HepG2 (cell line): ENCODE data around the gene S100G. TPM values are rescaled to one million over a fixed set of nuclear protein-coding genes. Genes with fewer than 3 reads are reported as not detected.

Experiments used
- ATAC-seq: fragments of 200-7000 bp; cut with Tn5 transposase; 3 replicates; pipeline ENCODE4 v1.9.1; 2020; ENCODE audit warnings: mild to moderate bottlenecking, moderate library complexity
- BruUV-seq: library from RNA; stranded (reverse); fragments of 400-500 nt; replicated peaks from 2 replicates; lab custom pipeline; 2021; lab: Mats Ljungman, UMichigan
- CTCF ChIA-PET: fragments of 300-600 bp; formaldehyde crosslinking; extraction: SDS; loops from one replicate; lab custom pipeline; 2021; ENCODE audit warnings: low total read pairs, inconsistent platforms, low intra/inter-chr PET ratio; lab: Yijun Ruan, JAX
- POLR2A ChIA-PET: fragments of 350-600 bp; sonication (Branson Sonifier 250); formaldehyde crosslinking; loops from one replicate; lab custom pipeline; 2020; ENCODE audit warnings: antibody characterized with exemption, inconsistent platforms; lab: Yijun Ruan, JAX
- DNase-seq: peaks from one replicate; pipeline ENCODE4 v3.0.0-alpha.2; 2015; ENCODE audit warnings: low spot score
- FAIRE-seq: peaks from 3 replicates; lab custom pipeline; 2011; peaks lifted over from hg19 to GRCh38; lab: Jason Lieb, UNC
- H2AFZ ChIP-seq: one replicate; pipeline ENCODE4 v1.6.1; 2011; ENCODE audit warnings: low read length, inconsistent platforms
- H3K27ac ChIP-seq: fragments of 300-600 bp; 3 replicates; pipeline ENCODE4 v1.8.0; 2011; ENCODE audit warnings: mixed run types, mild to moderate bottlenecking, mixed read lengths, low read length, inconsistent platforms; ENCODE audit not compliant: insufficient read depth; ENCODE audit errors: extremely low read length
- H3K27me3 ChIP-seq, 2 experiments: fragments of 200-600 bp in 1 of 2; 2 replicates in 1 of 2; 3 replicates in 1 of 2; pipeline versions ENCODE4 v1.6.0 to v1.8.0; 2011; ENCODE audit warnings: low read length in 2 of 2, mild to moderate bottlenecking in 2 of 2, moderate library complexity in 2 of 2, inconsistent platforms in 1 of 2; ENCODE audit not compliant: insufficient read depth in 2 of 2, control insufficient read depth in 1 of 2
- H3K36me3 ChIP-seq, 2 experiments: fragments of 200-600 bp in 1 of 2; replicated peaks in 1 of 2; 2 replicates in 1 of 2; 3 replicates in 1 of 2; pipeline versions ENCODE4 v1.5.1 to v1.8.0; 2011; ENCODE audit warnings: low read length in 2 of 2, inconsistent platforms in 1 of 2; ENCODE audit not compliant: insufficient read depth in 2 of 2, control insufficient read depth in 1 of 2
- H3K4me1 ChIP-seq: 2 replicates; pipeline ENCODE4 v1.5.1; 2012; ENCODE audit warnings: low read length, inconsistent platforms; ENCODE audit not compliant: insufficient read depth
- H3K4me2 ChIP-seq: 2 replicates; pipeline ENCODE4 v1.6.0; 2011; ENCODE audit warnings: low read depth, low read length, inconsistent platforms
- H3K4me3 ChIP-seq, 3 experiments: fragments of 200-600 bp in 1 of 3; sonication (generic), shearing (Covaris generic) in 1 of 3; replicated peaks in 1 of 3; 2 replicates each; pipeline ENCODE4 v1.5.1; 2011 to 2016; ENCODE audit warnings: low read length in 3 of 3, inconsistent platforms in 2 of 3, low read depth in 2 of 3, mild to moderate bottlenecking in 2 of 3, control low read depth in 1 of 3, mixed read lengths in 1 of 3; ENCODE audit not compliant: insufficient read depth in 1 of 3
- H3K79me2 ChIP-seq: one replicate; pipeline ENCODE4 v1.6.1; 2011; ENCODE audit warnings: low read length, inconsistent platforms; ENCODE audit not compliant: insufficient read depth
- H3K9ac ChIP-seq: 2 replicates; pipeline ENCODE4 v1.6.0; 2011; ENCODE audit warnings: mild to moderate bottlenecking, low read depth, low read length, inconsistent platforms; ENCODE audit not compliant: insufficient read depth
- H3K9me3 ChIP-seq: 2 replicates; pipeline ENCODE4 v1.5.1; 2012; ENCODE audit warnings: mild to moderate bottlenecking, low read length
- H4K20me1 ChIP-seq: 2 replicates; pipeline ENCODE4 v1.6.0; 2011; ENCODE audit warnings: inconsistent platforms, mild to moderate bottlenecking, low read length, moderate library complexity; ENCODE audit not compliant: insufficient read depth
- ATF7 ChIP-seq, 2 experiments: fragments of 450-650 bp in 1 of 2; sonication (generic) in 1 of 2; formaldehyde crosslinking in 1 of 2; IDR thresholded peaks; 2 replicates each; pipeline versions ENCODE4 v1.4.0 to v1.6.1; 2016 to 2020; ENCODE audit warnings: antibody characterized with exemption in 1 of 2, mild to moderate bottlenecking in 1 of 2, missing genetic modification reagents in 1 of 2
- NPAS2 ChIP-seq: sonication (generic); formaldehyde crosslinking; IDR thresholded peaks from 2 replicates; pipeline ENCODE4 v1.8.0; 2022; ENCODE audit warnings: mild to moderate bottlenecking, missing genetic modification reagents, borderline replicate concordance
- SALL1 ChIP-seq: sonication (generic); formaldehyde crosslinking; IDR thresholded peaks from 2 replicates; pipeline ENCODE4 v1.8.0; 2022; ENCODE audit warnings: mild to moderate bottlenecking, missing genetic modification reagents
- SAP130 ChIP-seq: IDR thresholded peaks from 2 replicates; pipeline ENCODE4 v1.6.1; 2016; ENCODE audit warnings: low read depth
- SIN3B ChIP-seq: fragments of 150-350 bp; IDR thresholded peaks from 2 replicates; pipeline ENCODE4 v1.6.1; 2014; ENCODE audit warnings: low read length
- SMARCE1 ChIP-seq: fragments of 450-650 bp; IDR thresholded peaks from 2 replicates; pipeline ENCODE4 v1.6.1; 2017; ENCODE audit warnings: borderline replicate concordance
- TEAD3 ChIP-seq: optimal IDR thresholded peaks from 2 replicates; pipeline ENCODE3; 2016; ENCODE audit warnings: borderline replicate concordance
- ZNF451 ChIP-seq: sonication (generic); formaldehyde crosslinking; IDR thresholded peaks from 2 replicates; pipeline ENCODE4 v1.5.0; 2020; ENCODE audit warnings: mild to moderate bottlenecking, missing genetic modification reagents
- ZNF546 ChIP-seq: sonication (generic); formaldehyde crosslinking; conservative IDR thresholded peaks from 2 replicates; pipeline ENCODE4 v1.8.1; 2023; ENCODE audit warnings: mild to moderate bottlenecking, missing genetic modification reagents
- ZNF652 ChIP-seq: IDR thresholded peaks from 2 replicates; pipeline ENCODE4 v1.6.1; 2016; ENCODE audit warnings: low read depth, borderline replicate concordance
- ZNF746 ChIP-seq: sonication (generic); formaldehyde crosslinking; IDR thresholded peaks from 2 replicates; pipeline ENCODE4 v1.8.0; 2022; ENCODE audit warnings: mild to moderate bottlenecking, missing genetic modification reagents
- ZNF761 ChIP-seq: sonication (generic); formaldehyde crosslinking; conservative IDR thresholded peaks from 2 replicates; pipeline ENCODE4 v1.4.0; 2020; ENCODE audit warnings: mild to moderate bottlenecking, missing genetic modification reagents
- WGBS: methylation state at CpG from one replicate; pipeline ENCODE4 v1.1.6; 2017; ENCODE audit warnings: low lambda C conversion rate; 5-methylcytosine and 5-hydroxymethylcytosine counted together
- in situ Hi-C: cut with HindIII; loops from 2 replicates; pipeline ENCODE4 v1.10.0; 2017; ENCODE audit warnings: low pct_unique_long_range_greater_than_20kb; ENCODE audit not compliant: extremely low pct_ligation_motif_present
- intact Hi-C: fragments of 100-400 bp; cut with micrococcal nuclease; formaldehyde crosslinking; loops from one replicate; pipeline ENCODE4 v1.10.0; 2022; ENCODE audit not compliant: unreplicated experiment
- polyA plus RNA-seq, 8 experiments: library from polyadenylated mRNA; depleted of rRNA in 3 of 8; stranded (reverse) in 7 of 8; unstranded in 1 of 8; fragments of >200 nt; fragmentation: Illumina TruSeq in 4 of 8; extraction: Trizol in 4 of 8; gene quantifications; 2 replicates each; pipeline versions ENCODE4 v1.2.1 to v1.2.3, GENCODE V29; 2011 to 2016; ENCODE audit warnings: low read depth in 4 of 8, missing spikeins in 1 of 8, mixed read lengths in 1 of 8; ENCODE audit not compliant: insufficient read depth in 1 of 8
- total RNA-seq, 5 experiments: library from RNA; depleted of rRNA; stranded (reverse); fragments of >200 nt; fragmentation: Illumina TruSeq; extraction: Trizol; gene quantifications; 2 replicates each; pipeline ENCODE4 v1.2.3, GENCODE V29; 2016; ENCODE audit warnings: low read depth in 1 of 5
- TF ChIP-seq, protein P1 (sequence below): sonication (generic); formaldehyde crosslinking; IDR thresholded peaks from 2 replicates; pipeline ENCODE4 v1.5.0; 2020; ENCODE audit warnings: mild to moderate bottlenecking, missing genetic modification reagents
- TF ChIP-seq, protein P2 (sequence below): sonication (generic); formaldehyde crosslinking; IDR thresholded peaks from 2 replicates; pipeline ENCODE4 v1.4.0; 2020; ENCODE audit warnings: missing genetic modification reagents, borderline replicate concordance

S100G gene
- total and polyA plus RNA-seq, 2 of the 13 experiments (the other 11 are each of a cell fraction or from before 2014, with no cell fraction given), result not detected

DNA sequence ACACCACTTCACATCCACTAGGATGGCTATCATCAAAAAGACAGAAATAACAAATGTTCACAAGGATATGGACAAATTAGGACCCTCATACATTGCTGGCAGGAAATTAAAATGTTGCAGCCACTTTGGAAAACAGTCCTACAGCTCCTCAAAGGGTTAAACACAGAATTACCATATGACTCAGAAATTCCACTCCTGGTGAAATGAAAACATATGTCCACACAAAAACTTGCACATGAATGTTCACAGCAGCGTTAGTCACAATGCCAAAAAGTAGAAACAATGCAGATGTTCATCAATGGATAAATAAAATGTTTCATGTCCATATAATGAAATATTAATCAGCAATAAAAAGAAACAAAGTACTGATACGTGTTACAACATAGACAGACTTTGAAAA lies 15.1 kb downstream of the S100G start:
- no peak overlapping the region for H3K27ac ChIP-seq
- in situ Hi-C loops, result loop anchor here (25.0 kb wide), 1 partner anchor 203 kb away; no protein-coding TSS in a partner anchor

DNA sequence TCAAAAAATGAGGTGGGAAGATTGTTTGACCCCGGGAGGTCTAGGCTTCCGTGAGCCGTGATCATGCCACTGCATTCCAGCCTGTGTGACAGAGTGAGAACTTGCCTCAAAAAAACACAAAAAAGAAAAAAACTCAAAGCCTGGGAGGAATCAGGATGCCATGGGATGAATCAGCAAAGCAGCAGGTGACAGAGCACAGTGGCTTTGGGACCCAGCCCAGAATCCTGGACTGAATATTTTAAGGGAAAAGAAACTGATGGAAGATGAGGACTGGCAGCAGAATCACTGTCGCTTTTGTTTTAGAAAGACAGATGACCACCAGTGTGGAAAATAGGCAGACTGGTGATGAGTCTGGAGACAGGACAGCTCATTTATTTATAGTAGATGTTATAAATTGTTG lies 16.6 kb downstream of the S100G start:
- POLR2A ChIA-PET, result no interaction called here
- intact Hi-C loops (no loop called here), in situ Hi-C loops (loop anchor here (25.0 kb wide), 1 partner anchor 204 kb away; no protein-coding TSS in a partner anchor)
- Histone ChIP-seq H3K36me3 (peaks cover 4 to 18% of the 10 kb centered on the region in 2 experiments; a peak in 3 of 5 replicates), H4K20me1 (no peaks in the 10 kb centered on the region), H3K4me2 (no peak overlapping the region), H3K27ac (no peak overlapping the region), H3K9ac (no peak overlapping the region), H3K27me3 (no peaks in the 10 kb centered on the region), H3K4me3 (no peak overlapping the region), H3K9me3 (no peaks in the 10 kb centered on the region), H3K79me2 (no peaks in the 10 kb centered on the region), H3K4me1 (no peaks in the 10 kb centered on the region), H2AFZ (no peak overlapping the region)
- CTCF ChIA-PET, result no interaction called here
- DNase-seq (no peak), ATAC-seq (no peak), FAIRE-seq (no peak)
- WGBS, result 92% methylated on average over 4 of the region's 4 CpGs
- BruUV-seq, result no TSS peak
- TF ChIP-seq SMARCE1 (no peak), ZNF746 (CRISPR knock-in tag) (no peak), ATF7 (IDR thresholded peaks at IDR 0.05) (no peak), ATF7 (CRISPR knock-in tag; IDR thresholded peaks at IDR 0.05) (no peak), NPAS2 (CRISPR knock-in tag) (no peak), SALL1 (CRISPR knock-in tag) (no peak), SAP130 (CRISPR knock-in tag) (no peak), ZNF546 (CRISPR knock-in tag) (no peak), ZNF761 (CRISPR knock-in tag) (no peak), ZNF652 (no peak), TEAD3 (CRISPR knock-in tag) (no peak)
- TF ChIP-seq, protein P1, sequence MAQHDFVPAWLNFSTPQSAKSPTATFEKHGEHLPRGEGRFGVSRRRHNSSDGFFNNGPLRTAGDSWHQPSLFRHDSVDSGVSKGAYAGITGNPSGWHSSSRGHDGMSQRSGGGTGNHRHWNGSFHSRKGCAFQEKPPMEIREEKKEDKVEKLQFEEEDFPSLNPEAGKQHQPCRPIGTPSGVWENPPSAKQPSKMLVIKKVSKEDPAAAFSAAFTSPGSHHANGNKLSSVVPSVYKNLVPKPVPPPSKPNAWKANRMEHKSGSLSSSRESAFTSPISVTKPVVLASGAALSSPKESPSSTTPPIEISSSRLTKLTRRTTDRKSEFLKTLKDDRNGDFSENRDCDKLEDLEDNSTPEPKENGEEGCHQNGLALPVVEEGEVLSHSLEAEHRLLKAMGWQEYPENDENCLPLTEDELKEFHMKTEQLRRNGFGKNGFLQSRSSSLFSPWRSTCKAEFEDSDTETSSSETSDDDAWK, result no peak
- TF ChIP-seq, protein P2, sequence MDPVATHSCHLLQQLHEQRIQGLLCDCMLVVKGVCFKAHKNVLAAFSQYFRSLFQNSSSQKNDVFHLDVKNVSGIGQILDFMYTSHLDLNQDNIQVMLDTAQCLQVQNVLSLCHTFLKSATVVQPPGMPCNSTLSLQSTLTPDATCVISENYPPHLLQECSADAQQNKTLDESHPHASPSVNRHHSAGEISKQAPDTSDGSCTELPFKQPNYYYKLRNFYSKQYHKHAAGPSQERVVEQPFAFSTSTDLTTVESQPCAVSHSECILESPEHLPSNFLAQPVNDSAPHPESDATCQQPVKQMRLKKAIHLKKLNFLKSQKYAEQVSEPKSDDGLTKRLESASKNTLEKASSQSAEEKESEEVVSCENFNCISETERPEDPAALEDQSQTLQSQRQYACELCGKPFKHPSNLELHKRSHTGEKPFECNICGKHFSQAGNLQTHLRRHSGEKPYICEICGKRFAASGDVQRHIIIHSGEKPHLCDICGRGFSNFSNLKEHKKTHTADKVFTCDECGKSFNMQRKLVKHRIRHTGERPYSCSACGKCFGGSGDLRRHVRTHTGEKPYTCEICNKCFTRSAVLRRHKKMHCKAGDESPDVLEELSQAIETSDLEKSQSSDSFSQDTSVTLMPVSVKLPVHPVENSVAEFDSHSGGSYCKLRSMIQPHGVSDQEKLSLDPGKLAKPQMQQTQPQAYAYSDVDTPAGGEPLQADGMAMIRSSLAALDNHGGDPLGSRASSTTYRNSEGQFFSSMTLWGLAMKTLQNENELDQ, result no peak

More for the DNA sequence above, 15.1 kb downstream of the S100G start:
- Histone ChIP-seq H4K20me1 (no peaks in the 10 kb centered on the region), H3K4me1 (no peaks in the 10 kb centered on the region), H3K36me3 (peaks cover 3 to 18% of the 10 kb centered on the region in 2 experiments; a peak in 3 of 5 replicates), H3K4me3 (no peak overlapping the region), H2AFZ (no peak overlapping the region), H3K4me2 (no peak overlapping the region), H3K9me3 (no peaks in the 10 kb centered on the region), H3K9ac (no peak overlapping the region), H3K79me2 (no peaks in the 10 kb centered on the region), H3K27me3 (no peaks in the 10 kb centered on the region)
- DNase-seq (no peak), ATAC-seq (no peak), FAIRE-seq (no peak)
- intact Hi-C loops, result no loop called here
- 92% methylated on average over 2 of the region's 2 CpGs for WGBS
- POLR2A ChIA-PET, result no interaction called here
- TF ChIP-seq ZNF451, result no peak
- TF ChIP-seq SIN3B, result no peak
- CTCF ChIA-PET, result no interaction called here
- BruUV-seq, result no TSS peak
